OCI-LY7 (cell line): Measurements from ENCODE around the gene WNK4. TPM values are rescaled to one million over a fixed set of nuclear protein-coding genes. Genes with fewer than 3 reads are reported as not detected.

Experiments used
- BruUV-seq: library from RNA; stranded (reverse); fragments of 400-500 nt; replicated peaks from 2 replicates; lab custom pipeline; 2021; lab: Mats Ljungman, UMichigan
- CTCF ChIA-PET: fragments of 300-600 bp; sonication (Branson Sonifier 250); formaldehyde crosslinking; loops from one replicate; lab custom pipeline; 2022; ENCODE audit warnings: antibody characterized with exemption; ENCODE audit not compliant: unreplicated experiment; lab: Charles Lee
- POLR2A ChIA-PET: fragments of 300-600 bp; sonication (Branson Sonifier 250); formaldehyde crosslinking; loops from one replicate; lab custom pipeline; 2022; ENCODE audit warnings: antibody characterized with exemption; lab: Charles Lee
- DNase-seq: peaks from one replicate; pipeline ENCODE4 v3.0.0-alpha.2; 2015; ENCODE audit warnings: low spot score
- H2AFZ ChIP-seq: fragments of 200-600 bp; sonication (generic), shearing (Covaris generic); 2 replicates; pipeline ENCODE4 v1.6.1; 2014; ENCODE audit warnings: mild to moderate bottlenecking, antibody characterized with exemption, low read length, moderate library complexity
- H3K27ac ChIP-seq: fragments of 200-600 bp; sonication (generic); 2 replicates; pipeline ENCODE4 v1.5.1; 2014; ENCODE audit warnings: mixed run types, low read depth, mild to moderate bottlenecking, moderate library complexity, low read length, inconsistent platforms; ENCODE audit not compliant: poor library complexity, severe bottlenecking
- H3K36me3 ChIP-seq: fragments of 200-600 bp; sonication (generic); 2 replicates; pipeline ENCODE4 v1.6.1; 2014; ENCODE audit warnings: mild to moderate bottlenecking, antibody characterized with exemption, low read length, moderate library complexity, mixed read lengths; ENCODE audit not compliant: insufficient read depth
- H3K4me1 ChIP-seq: fragments of 200-600 bp; sonication (generic); 2 replicates; pipeline ENCODE4 v1.5.1; 2014; ENCODE audit warnings: mild to moderate bottlenecking, low read length; ENCODE audit not compliant: insufficient read depth, poor library complexity, severe bottlenecking
- H3K4me2 ChIP-seq: fragments of 200-600 bp; sonication (generic); 2 replicates; pipeline ENCODE4 v1.6.1; 2014; ENCODE audit warnings: mild to moderate bottlenecking, low read length
- H3K4me3 ChIP-seq: fragments of 200-600 bp; sonication (generic); 2 replicates; pipeline ENCODE4 v1.5.1; 2014; ENCODE audit warnings: mild to moderate bottlenecking, low read depth, low read length; ENCODE audit not compliant: poor library complexity, severe bottlenecking
- H3K79me2 ChIP-seq: fragments of 200-600 bp; sonication (generic); 2 replicates; pipeline ENCODE4 v1.6.1; 2016; ENCODE audit warnings: low read depth, mild to moderate bottlenecking, low read length, moderate library complexity, mixed read lengths; ENCODE audit not compliant: insufficient read depth
- H3K9me2 ChIP-seq: fragments of 200-600 bp; sonication (generic); 2 replicates; pipeline ENCODE4 v1.6.1; 2016; ENCODE audit warnings: mild to moderate bottlenecking, low read length, mixed read lengths; ENCODE audit not compliant: insufficient read depth
- H3K9me3 ChIP-seq: fragments of 200-600 bp; sonication (generic); 2 replicates; pipeline ENCODE4 v1.6.1; 2014; ENCODE audit warnings: mild to moderate bottlenecking, mixed run types, low read length, mixed read lengths
- H4K20me1 ChIP-seq: fragments of 200-600 bp; sonication (generic); 2 replicates; pipeline ENCODE4 v1.6.1; 2014; ENCODE audit warnings: mild to moderate bottlenecking, antibody characterized with exemption, low read length, moderate library complexity, mixed read lengths; ENCODE audit not compliant: insufficient read depth
- EZH2phosphoT487 ChIP-seq: fragments of 200-600 bp; sonication (generic); IDR thresholded peaks from 2 replicates; pipeline ENCODE4 v1.6.1; 2018; ENCODE audit warnings: low read depth, borderline replicate concordance, mild to moderate bottlenecking, mixed run types, antibody characterized with exemption, low read length, moderate library complexity, mixed read lengths
- intact Hi-C: fragments of 100-400 bp; cut with micrococcal nuclease; formaldehyde crosslinking; loops from one replicate; pipeline ENCODE4 v1.10.0; 2022; ENCODE audit not compliant: unreplicated experiment
- total RNA-seq, 2 experiments: library from RNA; depleted of rRNA in 1 of 2; stranded (reverse); fragments of >200 nt in 1 of 2; shearing (Covaris generic) in 1 of 2; gene quantifications; 2 replicates each; pipeline ENCODE4 v1.2.3, GENCODE V29; 2014 to 2022
- TF ChIP-seq, protein P1 (sequence below): fragments of 200-600 bp; sonication (generic); conservative IDR thresholded peaks from 2 replicates; pipeline ENCODE4 v1.5.1; 2014; ENCODE audit warnings: mild to moderate bottlenecking, antibody characterized with exemption, low read length, moderate library complexity, mixed read lengths

Gene WNK4
- total RNA-seq, 2 experiments from 2014 or later, result 2.4 to 8.3 TPM

DNA sequence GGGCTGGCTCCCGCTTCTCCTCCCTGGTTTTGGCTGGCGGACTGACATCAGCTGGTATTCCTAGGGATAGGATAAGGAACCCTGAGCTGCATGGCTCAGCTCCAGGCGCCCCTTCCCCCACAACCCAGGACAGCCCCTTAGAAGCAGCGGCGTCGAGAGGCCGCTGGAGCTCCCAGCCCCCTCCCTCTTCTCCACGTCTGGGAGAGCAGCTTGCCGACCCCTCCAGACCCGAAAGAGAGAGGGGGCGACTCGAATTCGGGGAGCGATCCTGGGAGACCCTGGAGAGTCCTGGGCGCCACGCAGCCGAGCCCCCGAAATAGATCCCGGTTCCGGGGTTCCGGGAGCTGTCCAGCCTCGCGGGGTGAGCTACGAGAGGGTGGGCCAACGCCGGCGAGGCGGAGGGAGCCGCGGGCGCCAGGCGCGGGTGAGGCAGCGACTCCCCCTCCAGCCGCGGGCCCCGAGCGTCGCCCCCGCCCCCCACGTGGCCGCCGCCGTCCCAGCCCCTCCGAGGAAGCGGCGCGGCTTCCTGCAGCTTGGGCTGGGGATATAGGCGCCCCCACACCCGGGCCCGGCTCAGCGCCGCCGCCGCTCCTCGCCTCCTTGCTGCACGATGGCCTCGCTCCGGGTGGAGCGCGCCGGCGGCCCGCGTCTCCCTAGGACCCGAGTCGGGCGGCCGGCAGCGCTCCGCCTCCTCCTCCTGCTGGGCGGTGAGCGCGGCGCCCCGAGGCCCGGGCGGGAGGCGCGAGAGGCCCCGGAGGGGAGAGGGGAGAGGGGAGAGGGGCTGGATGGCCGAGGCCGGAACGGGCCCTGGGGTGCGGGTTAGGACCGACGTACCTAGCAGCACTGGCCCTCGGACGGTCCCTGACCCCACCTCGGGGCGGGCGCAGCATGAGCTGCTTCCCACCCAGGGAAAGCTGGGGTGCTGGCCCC, 19.5 kb upstream of the WNK4 start, which contains the start of gene RAMP2:
RAMP2 (plus strand) TSS at position 576 of the 930 bp plus-strand sequence; CDS start at position 611, 35 bp downstream.
- no peaks in the 10 kb centered on the region for H3K9me2 ChIP-seq
- H3K27ac ChIP-seq, result no peak within 1 kb of the TSS
- no TSS peak for BruUV-seq
- intact Hi-C loops, result no loop called here
- no peak within 1 kb of the TSS for H3K4me2 ChIP-seq
- H3K36me3 ChIP-seq, result no peaks in the 10 kb centered on the region
- H3K4me3 ChIP-seq, result no peak within 1 kb of the TSS
- ChIA-PET CTCF (no interaction called here), POLR2A (interaction anchor here (0.5 to 1.3 kb wide), 2 partner anchors 17 to 42 kb away, joined by 3 to 5 read pairs; no protein-coding TSS in a partner anchor)
- H3K9me3 ChIP-seq, result no peaks in the 10 kb centered on the region
- DNase-seq, result no peak
- no peaks in the 10 kb centered on the region for H4K20me1 ChIP-seq
- H2AFZ ChIP-seq, result no peak within 1 kb of the TSS
- H3K4me1 ChIP-seq, result peaks cover 9% of the 10 kb centered on the region
- H3K79me2 ChIP-seq, result no peaks in the 10 kb centered on the region
- TF ChIP-seq, protein P1, sequence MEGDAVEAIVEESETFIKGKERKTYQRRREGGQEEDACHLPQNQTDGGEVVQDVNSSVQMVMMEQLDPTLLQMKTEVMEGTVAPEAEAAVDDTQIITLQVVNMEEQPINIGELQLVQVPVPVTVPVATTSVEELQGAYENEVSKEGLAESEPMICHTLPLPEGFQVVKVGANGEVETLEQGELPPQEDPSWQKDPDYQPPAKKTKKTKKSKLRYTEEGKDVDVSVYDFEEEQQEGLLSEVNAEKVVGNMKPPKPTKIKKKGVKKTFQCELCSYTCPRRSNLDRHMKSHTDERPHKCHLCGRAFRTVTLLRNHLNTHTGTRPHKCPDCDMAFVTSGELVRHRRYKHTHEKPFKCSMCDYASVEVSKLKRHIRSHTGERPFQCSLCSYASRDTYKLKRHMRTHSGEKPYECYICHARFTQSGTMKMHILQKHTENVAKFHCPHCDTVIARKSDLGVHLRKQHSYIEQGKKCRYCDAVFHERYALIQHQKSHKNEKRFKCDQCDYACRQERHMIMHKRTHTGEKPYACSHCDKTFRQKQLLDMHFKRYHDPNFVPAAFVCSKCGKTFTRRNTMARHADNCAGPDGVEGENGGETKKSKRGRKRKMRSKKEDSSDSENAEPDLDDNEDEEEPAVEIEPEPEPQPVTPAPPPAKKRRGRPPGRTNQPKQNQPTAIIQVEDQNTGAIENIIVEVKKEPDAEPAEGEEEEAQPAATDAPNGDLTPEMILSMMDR, result no peak
- TF ChIP-seq EZH2phosphoT487, result no peak

DNA sequence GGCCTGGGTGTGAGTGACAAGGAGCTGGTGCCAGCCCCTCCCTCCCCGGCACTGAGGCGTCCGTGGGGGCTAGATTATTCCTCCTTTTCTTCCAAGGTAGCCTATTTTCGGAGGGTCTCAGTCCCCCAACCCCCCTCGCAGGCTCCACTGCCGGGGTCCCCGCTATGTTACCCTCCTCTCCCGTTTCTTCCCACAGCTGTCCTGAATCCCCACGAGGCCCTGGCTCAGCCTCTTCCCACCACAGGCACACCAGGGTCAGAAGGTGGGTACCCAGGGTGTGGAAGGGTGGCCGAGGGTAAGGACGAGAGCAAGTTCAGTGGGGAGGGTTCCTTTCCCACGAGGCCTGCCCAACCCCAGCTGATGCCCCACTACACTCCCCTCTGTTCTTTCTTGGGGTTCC, 18.8 kb upstream of the WNK4 start:
- no peaks in the 10 kb centered on the region for H3K79me2 ChIP-seq
- H3K4me3 ChIP-seq, result no peak overlapping the region
- peaks cover 9% of the 10 kb centered on the region for H3K4me1 ChIP-seq
- no peaks in the 10 kb centered on the region for H3K36me3 ChIP-seq
- H2AFZ ChIP-seq, result no peak overlapping the region
- no peak for TF ChIP-seq EZH2phosphoT487
- TF ChIP-seq, protein P1, result no peak
- H4K20me1 ChIP-seq, result no peaks in the 10 kb centered on the region
- H3K4me2 ChIP-seq, result no peak overlapping the region
- intact Hi-C loops, result no loop called here
- H3K27ac ChIP-seq, result no peak overlapping the region
- ChIA-PET CTCF (no interaction called here), POLR2A (interaction anchor here (1.3 kb wide), 1 partner anchor 18 kb away, joined by 5 read pairs; no protein-coding TSS in a partner anchor)
- no TSS peak for BruUV-seq
- no peak for DNase-seq
- H3K9me3 ChIP-seq, result no peaks in the 10 kb centered on the region
- no peaks in the 10 kb centered on the region for H3K9me2 ChIP-seq

- POLR2A ChIA-PET, result no interaction called here
- no peaks in the 10 kb centered on the region for H3K36me3 ChIP-seq
- intact Hi-C loops, result no loop called here
These were observed 14.3 kb upstream of the WNK4 start for GRCh38 chr17:42766124-42766523.

More at GRCh38 chr17:42766124-42766523, 14.3 kb upstream of the WNK4 start:
- peaks cover 2% of the 10 kb centered on the region for H3K4me1 ChIP-seq
- CTCF ChIA-PET, result no interaction called here
- no peak overlapping the region for H3K27ac ChIP-seq
- H3K9me2 ChIP-seq, result no peaks in the 10 kb centered on the region
- H3K4me2 ChIP-seq, result no peak overlapping the region
- no TSS peak for BruUV-seq
- H3K79me2 ChIP-seq, result no peaks in the 10 kb centered on the region
- no peak overlapping the region for H3K4me3 ChIP-seq
- no peaks in the 10 kb centered on the region for H4K20me1 ChIP-seq
- no peaks in the 10 kb centered on the region for H3K9me3 ChIP-seq
- H2AFZ ChIP-seq, result no peak overlapping the region
- DNase-seq, result no peak
- TF ChIP-seq, protein P1, result no peak
- no peak for TF ChIP-seq EZH2phosphoT487
